Endothelial cell of umbilical vein (primary cell): Measurements from ENCODE around the gene MEGF11.

Experiments used
- CTCF ChIP-seq, 2 donors: IDR thresholded peaks; 1 replicate in 1 of 2; 2 replicates in 1 of 2; pipeline ENCODE4 v1.5.1; 2011; ENCODE audit warnings: low read length in 2 of 2, mild to moderate bottlenecking in 2 of 2, moderate library complexity in 2 of 2, control low read depth in 1 of 2, inconsistent platforms in 1 of 2, low read depth in 1 of 2; ENCODE audit not compliant: insufficient read depth in 1 of 2; ENCODE audit errors: extremely low read depth in 1 of 2
- JUN ChIP-seq: IDR thresholded peaks from 2 replicates; pipeline ENCODE4 v1.6.1; 2011; ENCODE audit warnings: borderline replicate concordance, low read depth; ENCODE audit not compliant: insufficient read length, insufficient read depth

GRCh38 chr15:66212563-66212921 lies 41.0 kb downstream of the MEGF11 start:
- TF ChIP-seq JUN (no peak), CTCF (IDR thresholded peaks at IDR 0.05; ENCODE audit: extremely low read depth in 1 of 2, insufficient read depth in 1 of 2, low read depth in 1 of 2, low read length in 2 of 2) (no peak)
